Tibial nerve (tissue), 4 donors: ENCODE measurements around the gene CNTNAP5. TPM values are rescaled to one million over a fixed set of nuclear protein-coding genes. Genes with fewer than 3 reads are reported as not detected.
A peak's percentile ranks its signal among the peaks of the same experiment; 100 is the strongest.

ENCODE experiments used
- DNase-seq, 2 donors: peaks; one replicate each; pipeline ENCODE4 v3.0.0-alpha.2; 2019; ENCODE audit warnings: low spot score in 2 of 2
- H3K27ac ChIP-seq, 4 donors: fragments of 200-600 bp; sonication (generic) in 3 of 4; one replicate each; pipeline ENCODE4 v1.5.1; 2017 to 2019; ENCODE audit warnings: mild to moderate bottlenecking in 1 of 4
- H3K27me3 ChIP-seq, 2 donors: fragments of 200-600 bp; sonication (generic) in 1 of 2; one replicate each; pipeline versions ENCODE4 v1.5.1 to v1.6.0; 2017 to 2019
- H3K36me3 ChIP-seq, 3 donors: fragments of 200-600 bp; sonication (generic); one replicate each; pipeline ENCODE4 v1.5.1; 2018 to 2019
- H3K4me1 ChIP-seq, 4 donors: fragments of 200-600 bp; sonication (generic) in 3 of 4; one replicate each; pipeline ENCODE4 v1.5.1; 2017 to 2019
- H3K4me3 ChIP-seq, 4 donors: fragments of 200-600 bp; sonication (generic) in 3 of 4; one replicate each; pipeline ENCODE4 v1.5.1; 2017 to 2019; ENCODE audit warnings: mild to moderate bottlenecking in 1 of 4, moderate library complexity in 1 of 4
- H3K9me3 ChIP-seq, 4 donors: fragments of 200-600 bp; sonication (generic) in 3 of 4; one replicate each; pipeline ENCODE4 v1.5.1; 2017 to 2019
- EP300 ChIP-seq, 2 donors: sonication (generic); formaldehyde crosslinking; IDR thresholded peaks; one replicate each; pipeline ENCODE4 v1.6.1; 2017; ENCODE audit warnings: antibody characterized with exemption in 2 of 2, mild to moderate bottlenecking in 1 of 2
- POLR2A ChIP-seq, 2 donors: fragments of 450-650 bp; IDR thresholded peaks; one replicate each; pipeline ENCODE4 v1.6.1; 2017; ENCODE audit warnings: antibody characterized with exemption in 2 of 2, mild to moderate bottlenecking in 2 of 2, moderate library complexity in 2 of 2
- WGBS, 2 donors: methylation state at CpG; one replicate each; pipeline ENCODE4 v1.1.5; 2018; 5-methylcytosine and 5-hydroxymethylcytosine counted together
- total RNA-seq, 4 donors: library from RNA; depleted of rRNA; stranded (reverse); fragments of >200 nt; gene quantifications; one replicate each; pipeline ENCODE4 v1.1.0, GENCODE V29; 2016
- TF ChIP-seq, protein P1 (sequence below), 5 experiments: fragments of 200-600 bp in 3 of 5; fragments of 450-650 bp in 2 of 5; sonication (generic) in 3 of 5; IDR thresholded peaks; one replicate each; pipeline ENCODE4 v1.5.1; 2016 to 2019; ENCODE audit warnings: antibody characterized with exemption in 5 of 5, mild to moderate bottlenecking in 3 of 5, moderate library complexity in 2 of 5

CNTNAP5 gene
- total RNA-seq, 4 donors from 2014 or later = under 0.01 to 0.22 TPM; not detected in 2

DNA sequence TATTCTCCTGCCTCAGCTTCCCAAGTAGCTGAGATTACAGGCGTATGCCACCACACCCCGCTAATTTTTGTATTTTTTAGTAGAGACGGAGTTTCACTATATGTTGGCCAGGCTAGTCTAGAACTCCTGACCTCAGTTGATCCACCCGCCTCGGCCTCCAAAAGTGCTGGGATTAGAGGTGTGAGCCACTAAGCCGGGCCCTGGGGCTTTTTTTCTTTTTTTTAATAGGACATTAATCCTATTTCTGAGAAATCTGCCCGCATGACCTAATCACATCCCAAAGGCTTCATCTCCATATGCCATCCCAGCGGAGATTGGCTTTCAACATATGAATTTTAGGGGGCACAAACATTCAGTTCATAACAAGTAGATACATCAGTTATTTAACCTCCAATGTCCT, 128.6 kb downstream of the CNTNAP5 start:
- H3K9me3 ChIP-seq = no peaks in the 10 kb centered on the region
- no peaks in the 10 kb centered on the region for H3K27me3 ChIP-seq
- H3K27ac ChIP-seq = no peak overlapping the region
- H3K4me1 ChIP-seq = no peaks in the 10 kb centered on the region
- no peak for DNase-seq
- TF ChIP-seq, protein P1, sequence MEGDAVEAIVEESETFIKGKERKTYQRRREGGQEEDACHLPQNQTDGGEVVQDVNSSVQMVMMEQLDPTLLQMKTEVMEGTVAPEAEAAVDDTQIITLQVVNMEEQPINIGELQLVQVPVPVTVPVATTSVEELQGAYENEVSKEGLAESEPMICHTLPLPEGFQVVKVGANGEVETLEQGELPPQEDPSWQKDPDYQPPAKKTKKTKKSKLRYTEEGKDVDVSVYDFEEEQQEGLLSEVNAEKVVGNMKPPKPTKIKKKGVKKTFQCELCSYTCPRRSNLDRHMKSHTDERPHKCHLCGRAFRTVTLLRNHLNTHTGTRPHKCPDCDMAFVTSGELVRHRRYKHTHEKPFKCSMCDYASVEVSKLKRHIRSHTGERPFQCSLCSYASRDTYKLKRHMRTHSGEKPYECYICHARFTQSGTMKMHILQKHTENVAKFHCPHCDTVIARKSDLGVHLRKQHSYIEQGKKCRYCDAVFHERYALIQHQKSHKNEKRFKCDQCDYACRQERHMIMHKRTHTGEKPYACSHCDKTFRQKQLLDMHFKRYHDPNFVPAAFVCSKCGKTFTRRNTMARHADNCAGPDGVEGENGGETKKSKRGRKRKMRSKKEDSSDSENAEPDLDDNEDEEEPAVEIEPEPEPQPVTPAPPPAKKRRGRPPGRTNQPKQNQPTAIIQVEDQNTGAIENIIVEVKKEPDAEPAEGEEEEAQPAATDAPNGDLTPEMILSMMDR (IDR thresholded peaks at IDR 0.05) = no peak
- TF ChIP-seq EP300 (IDR thresholded peaks at IDR 0.05) (no peak), POLR2A (IDR thresholded peaks at IDR 0.05) (no peak)
- no peaks in the 10 kb centered on the region for H3K36me3 ChIP-seq
- H3K4me3 ChIP-seq = no peak overlapping the region
- 91 to 94% methylated on average over 8 of the region's 8 CpGs for WGBS, 2 donors

DNA sequence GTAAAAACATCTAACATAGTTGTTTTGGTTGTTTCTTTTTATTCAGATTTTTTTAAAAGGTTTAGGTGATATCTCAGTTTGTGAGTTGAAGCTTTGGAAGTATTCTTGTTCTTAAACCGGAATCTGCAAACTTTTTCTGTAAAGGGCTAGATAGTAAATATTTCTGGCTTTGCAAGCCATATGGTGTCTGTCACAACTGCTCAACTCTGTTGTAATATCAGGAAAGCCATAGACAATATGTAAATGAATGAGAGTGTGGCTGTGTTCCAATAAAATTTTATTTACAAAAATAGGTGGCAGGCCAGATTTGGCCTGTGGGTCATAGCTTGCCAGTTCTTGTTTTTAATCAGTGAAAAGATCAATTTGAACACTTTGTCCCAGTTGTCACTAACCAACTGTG, 134.1 kb downstream of the CNTNAP5 start:
- H3K27me3 ChIP-seq = no peaks in the 10 kb centered on the region
- 86 to 90% methylated on average over 1 of the region's 1 CpG for WGBS, 2 donors
- H3K9me3 ChIP-seq = no peaks in the 10 kb centered on the region

DNA sequence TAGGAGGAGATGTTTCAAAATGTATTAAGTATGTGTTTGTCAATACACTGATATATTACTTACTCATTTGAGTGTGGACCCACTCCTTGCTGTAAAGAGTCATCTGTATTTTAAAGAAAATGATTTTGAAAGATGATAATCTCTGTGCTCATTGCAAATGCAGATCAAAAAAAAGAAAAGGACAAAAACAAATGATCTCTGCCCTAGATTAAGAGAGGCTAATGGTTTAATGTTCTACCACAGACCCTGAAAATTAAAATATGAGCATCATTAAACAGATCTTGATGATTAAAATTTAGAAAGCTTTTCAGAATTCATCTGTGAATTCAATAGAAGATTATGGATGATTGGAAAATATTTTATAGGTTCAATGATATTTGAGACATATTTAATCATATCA, 136.5 kb downstream of the CNTNAP5 start:
- DNase-seq = no peak
- Histone ChIP-seq H3K4me3 (no peak overlapping the region), H3K9me3 (no peaks in the 10 kb centered on the region), H3K4me1 (no peaks in the 10 kb centered on the region), H3K27me3 (no peaks in the 10 kb centered on the region), H3K36me3 (no peaks in the 10 kb centered on the region), H3K27ac (no peak overlapping the region)
- TF ChIP-seq, protein P1 (IDR thresholded peaks at IDR 0.05) = no peak
- TF ChIP-seq POLR2A (IDR thresholded peaks at IDR 0.05) (no peak), EP300 (IDR thresholded peaks at IDR 0.05) (no peak)

More for the DNA sequence above, 134.1 kb downstream of the CNTNAP5 start:
- no peaks in the 10 kb centered on the region for H3K36me3 ChIP-seq
- TF ChIP-seq EP300 (IDR thresholded peaks at IDR 0.05) (no peak), POLR2A (IDR thresholded peaks at IDR 0.05) (no peak)
- TF ChIP-seq, protein P1 (IDR thresholded peaks at IDR 0.05) = no peak
- H3K27ac ChIP-seq = no peak overlapping the region
- H3K4me3 ChIP-seq = no peak overlapping the region
- no peaks in the 10 kb centered on the region for H3K4me1 ChIP-seq
- DNase-seq = no peak

DNA sequence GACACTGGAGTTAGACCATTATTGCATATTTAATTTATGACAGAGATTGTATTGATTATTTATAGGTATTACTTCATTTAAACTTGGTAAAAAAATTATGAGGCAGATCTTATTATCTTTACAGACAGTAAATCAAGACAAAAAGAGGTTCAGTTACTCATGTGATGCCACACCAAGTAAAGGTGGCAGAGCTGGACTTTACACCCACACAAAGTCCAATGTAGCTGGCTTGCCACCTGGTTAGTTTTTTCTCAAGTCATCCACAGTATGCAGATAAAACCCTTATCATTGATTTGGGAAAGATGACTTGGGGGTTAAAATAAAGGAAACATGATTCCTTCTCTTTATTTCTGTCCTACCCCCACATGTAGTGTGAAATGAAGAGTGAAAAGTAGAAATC, 137.2 kb downstream of the CNTNAP5 start:
- Histone ChIP-seq H3K4me3 (no peak overlapping the region), H3K4me1 (no peaks in the 10 kb centered on the region), H3K36me3 (no peaks in the 10 kb centered on the region), H3K27me3 (no peaks in the 10 kb centered on the region), H3K27ac (no peak overlapping the region), H3K9me3 (no peaks in the 10 kb centered on the region)
- TF ChIP-seq EP300 (IDR thresholded peaks at IDR 0.05) (no peak), POLR2A (IDR thresholded peaks at IDR 0.05) (no peak)
- TF ChIP-seq, protein P1 (IDR thresholded peaks at IDR 0.05) = no peak
- no peak for DNase-seq

DNA sequence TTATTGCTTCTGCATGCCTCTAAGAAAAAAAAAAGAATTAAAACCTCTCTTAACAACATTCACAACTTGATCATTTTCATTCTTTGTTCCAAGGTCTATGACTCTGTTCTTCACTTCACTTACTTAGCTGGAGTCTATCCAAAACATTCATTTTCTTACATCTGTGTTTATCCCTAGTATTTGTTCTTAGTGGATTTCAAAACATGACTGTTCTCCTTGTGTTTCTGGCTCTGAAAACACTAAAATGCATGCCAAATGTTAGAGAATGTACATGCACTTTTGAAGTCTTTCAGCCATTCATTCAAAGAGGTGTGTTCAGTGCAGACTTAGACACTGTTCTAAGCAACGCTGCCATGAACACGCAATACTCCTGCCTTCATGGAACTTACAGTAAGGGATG, 138.8 kb downstream of the CNTNAP5 start:
- no peaks in the 10 kb centered on the region for H3K9me3 ChIP-seq
- TF ChIP-seq EP300 (IDR thresholded peaks at IDR 0.05) (peak in 1 of 2 donors; percentile 8), POLR2A (IDR thresholded peaks at IDR 0.05) (no peak)
- 56 to 69% methylated on average over 2 of the region's 2 CpGs for WGBS, 2 donors
- H3K4me1 ChIP-seq = no peaks in the 10 kb centered on the region
- no peaks in the 10 kb centered on the region for H3K27me3 ChIP-seq
- no peak for DNase-seq
- no peaks in the 10 kb centered on the region for H3K36me3 ChIP-seq
- no peak overlapping the region for H3K4me3 ChIP-seq
- H3K27ac ChIP-seq = no peak overlapping the region

DNA sequence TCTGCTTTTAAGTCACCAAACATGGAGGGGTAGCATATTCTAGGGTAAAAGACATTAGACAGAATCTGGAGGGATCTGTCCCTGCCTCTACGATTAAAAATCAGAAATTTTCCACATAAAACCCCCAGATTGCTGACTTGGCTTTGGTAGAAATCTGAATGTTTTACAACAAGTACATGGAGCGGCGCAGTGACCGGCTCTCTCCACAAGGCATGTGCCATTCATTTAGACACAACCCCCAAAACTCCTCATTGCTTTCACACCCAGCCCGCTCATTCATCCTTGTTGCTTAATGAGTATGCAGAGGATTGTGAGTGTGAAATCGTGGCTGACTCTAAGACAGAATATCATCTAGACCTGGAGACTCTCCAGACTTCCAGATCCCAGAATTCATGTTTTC, 140.6 kb downstream of the CNTNAP5 start:
- WGBS, 2 donors = 87 to 91% methylated on average over 6 of the region's 6 CpGs
- no peaks in the 10 kb centered on the region for H3K9me3 ChIP-seq
- no peak overlapping the region for H3K4me3 ChIP-seq
- H3K27ac ChIP-seq = no peak overlapping the region
- no peaks in the 10 kb centered on the region for H3K36me3 ChIP-seq
- H3K4me1 ChIP-seq = peaks cover 0 to 8% (median 0%) of the 10 kb centered on the region in 4 donors
- TF ChIP-seq, protein P1 (IDR thresholded peaks at IDR 0.05) = no peak
- no peak for TF ChIP-seq POLR2A (IDR thresholded peaks at IDR 0.05)
- TF ChIP-seq EP300 (IDR thresholded peaks at IDR 0.05) = no peak
- no peak for DNase-seq
- H3K27me3 ChIP-seq = no peaks in the 10 kb centered on the region
